Fibroblast of skin of left biceps (primary cell): ENCODE results near the gene SPG11.
"Not testable (repeated sequence)": the region's sequence is repeated elsewhere in the genome, so short reads cannot be mapped to it uniquely, and the experiment has no call there.

Experiments used
- DNase-seq, 2 experiments: peaks; one replicate each; pipeline ENCODE4 v3.0.0-alpha.2; 2013; ENCODE audit warnings: low read depth in 2 of 2

The SPG11 gene, protein sequence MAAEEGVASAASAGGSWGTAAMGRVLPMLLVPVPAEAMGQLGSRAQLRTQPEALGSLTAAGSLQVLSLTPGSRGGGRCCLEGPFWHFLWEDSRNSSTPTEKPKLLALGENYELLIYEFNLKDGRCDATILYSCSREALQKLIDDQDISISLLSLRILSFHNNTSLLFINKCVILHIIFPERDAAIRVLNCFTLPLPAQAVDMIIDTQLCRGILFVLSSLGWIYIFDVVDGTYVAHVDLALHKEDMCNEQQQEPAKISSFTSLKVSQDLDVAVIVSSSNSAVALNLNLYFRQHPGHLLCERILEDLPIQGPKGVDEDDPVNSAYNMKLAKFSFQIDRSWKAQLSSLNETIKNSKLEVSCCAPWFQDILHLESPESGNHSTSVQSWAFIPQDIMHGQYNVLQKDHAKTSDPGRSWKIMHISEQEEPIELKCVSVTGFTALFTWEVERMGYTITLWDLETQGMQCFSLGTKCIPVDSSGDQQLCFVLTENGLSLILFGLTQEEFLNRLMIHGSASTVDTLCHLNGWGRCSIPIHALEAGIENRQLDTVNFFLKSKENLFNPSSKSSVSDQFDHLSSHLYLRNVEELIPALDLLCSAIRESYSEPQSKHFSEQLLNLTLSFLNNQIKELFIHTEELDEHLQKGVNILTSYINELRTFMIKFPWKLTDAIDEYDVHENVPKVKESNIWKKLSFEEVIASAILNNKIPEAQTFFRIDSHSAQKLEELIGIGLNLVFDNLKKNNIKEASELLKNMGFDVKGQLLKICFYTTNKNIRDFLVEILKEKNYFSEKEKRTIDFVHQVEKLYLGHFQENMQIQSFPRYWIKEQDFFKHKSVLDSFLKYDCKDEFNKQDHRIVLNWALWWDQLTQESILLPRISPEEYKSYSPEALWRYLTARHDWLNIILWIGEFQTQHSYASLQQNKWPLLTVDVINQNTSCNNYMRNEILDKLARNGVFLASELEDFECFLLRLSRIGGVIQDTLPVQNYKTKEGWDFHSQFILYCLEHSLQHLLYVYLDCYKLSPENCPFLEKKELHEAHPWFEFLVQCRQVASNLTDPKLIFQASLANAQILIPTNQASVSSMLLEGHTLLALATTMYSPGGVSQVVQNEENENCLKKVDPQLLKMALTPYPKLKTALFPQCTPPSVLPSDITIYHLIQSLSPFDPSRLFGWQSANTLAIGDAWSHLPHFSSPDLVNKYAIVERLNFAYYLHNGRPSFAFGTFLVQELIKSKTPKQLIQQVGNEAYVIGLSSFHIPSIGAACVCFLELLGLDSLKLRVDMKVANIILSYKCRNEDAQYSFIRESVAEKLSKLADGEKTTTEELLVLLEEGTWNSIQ (N-terminal part only)

GRCh38 chr15:44663410-44664308 lies at the start of gene SPG11:
TSS of gene SPG11 (minus strand) at chr15:44663662. CDS start at chr15:44663647, 15 bp downstream.
- peak; percentile 92 for DNase-seq

DNA sequence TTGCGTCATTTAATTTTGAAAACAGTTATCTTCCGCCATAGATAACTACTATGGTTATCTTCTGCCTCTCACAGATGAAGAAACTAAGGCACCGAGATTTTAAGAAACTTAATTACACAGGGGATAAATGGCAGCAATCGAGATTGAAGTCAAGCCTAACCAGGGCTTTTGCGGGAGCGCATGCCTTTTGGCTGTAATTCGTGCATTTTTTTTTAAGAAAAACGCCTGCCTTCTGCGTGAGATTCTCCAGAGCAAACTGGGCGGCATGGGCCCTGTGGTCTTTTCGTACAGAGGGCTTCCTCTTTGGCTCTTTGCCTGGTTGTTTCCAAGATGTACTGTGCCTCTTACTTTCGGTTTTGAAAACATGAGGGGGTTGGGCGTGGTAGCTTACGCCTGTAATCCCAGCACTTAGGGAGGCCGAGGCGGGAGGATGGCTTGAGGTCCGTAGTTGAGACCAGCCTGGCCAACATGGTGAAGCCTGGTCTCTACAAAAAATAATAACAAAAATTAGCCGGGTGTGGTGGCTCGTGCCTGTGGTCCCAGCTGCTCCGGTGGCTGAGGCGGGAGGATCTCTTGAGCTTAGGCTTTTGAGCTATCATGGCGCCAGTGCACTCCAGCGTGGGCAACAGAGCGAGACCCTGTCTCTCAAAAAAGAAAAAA lies 49.0 kb upstream of the SPG11 start:
- DNase-seq, result peak; percentile 50 to 58

- DNase-seq, result no peak
Observed at GRCh38 chr15:44711743-44712345, 48.4 kb upstream of the SPG11 start.

GRCh38 chr15:44711096-44711742 lies 47.8 kb upstream of the SPG11 start, which contains the start of the genes B2M and PATL2:
TSS of gene B2M (plus strand) at chr15:44711517. CDS start at chr15:44711547, 30 bp downstream.
TSS of gene PATL2 (minus strand) at chr15:44711323. CDS start at chr15:44676490, 34,833 bp downstream.
- peak; percentile 88 for DNase-seq

GRCh38 chr15:44710236-44711095 lies 47.0 kb upstream of the SPG11 start:
- DNase-seq, result no peak

DNA sequence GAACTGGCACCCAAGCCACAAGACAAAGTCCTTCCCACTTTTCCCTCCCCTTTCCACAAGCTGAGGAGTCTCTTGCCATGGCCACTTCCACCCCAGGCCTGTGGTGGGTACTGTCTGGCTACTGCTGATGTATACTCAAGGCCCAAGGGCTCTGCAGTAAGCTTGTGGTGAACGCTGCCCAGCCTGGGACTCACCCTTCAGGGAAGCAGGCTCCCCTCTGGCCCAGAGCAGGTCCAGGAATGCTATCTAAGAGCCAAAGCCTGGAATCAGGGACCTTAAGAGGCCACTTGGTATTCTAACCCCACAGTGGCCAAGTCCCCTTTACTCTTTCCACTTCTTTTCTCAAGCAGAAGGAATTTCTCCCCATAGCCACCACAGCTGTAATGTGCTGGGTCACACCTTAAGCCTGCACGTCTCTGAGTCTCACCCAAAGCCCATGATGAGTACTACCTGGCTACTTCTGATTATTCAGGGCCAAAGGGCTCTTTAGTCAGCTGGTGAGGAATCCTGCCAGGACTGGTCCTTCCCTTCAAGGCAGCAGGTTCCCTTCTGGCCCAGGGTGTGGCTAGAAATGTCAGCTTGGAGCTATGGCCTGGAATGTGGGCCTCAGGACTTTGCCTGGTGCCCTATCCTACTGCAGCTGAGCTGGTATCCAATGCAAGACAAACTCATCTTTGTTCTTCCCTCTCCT lies 43.6 kb upstream of the SPG11 start:
- DNase-seq, result no peak

DNA sequence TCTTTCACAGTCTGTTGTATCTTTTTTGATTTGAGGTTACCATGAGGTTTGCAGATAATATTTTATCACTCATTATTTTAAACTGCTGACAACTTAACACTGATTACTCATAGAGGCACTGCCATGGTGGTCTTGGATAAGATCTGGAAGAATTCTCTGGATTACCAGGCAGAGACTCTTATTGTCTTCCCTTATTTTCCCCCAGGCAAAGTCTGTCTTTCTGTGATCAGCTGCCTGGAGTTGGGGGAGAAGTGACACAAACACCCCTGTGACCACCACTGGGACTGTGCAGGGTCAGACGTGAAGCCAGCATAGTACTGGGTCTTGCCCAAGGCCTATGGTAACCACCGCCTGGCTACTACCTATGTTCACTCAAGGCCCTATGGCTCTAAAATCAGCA lies 42.9 kb upstream of the SPG11 start:
- DNase-seq, result no peak

- DNase-seq, result no peak
Observed at GRCh38 chr15:44705986-44706385, 42.5 kb upstream of the SPG11 start.

GRCh38 chr15:44700676-44701075 lies 37.2 kb upstream of the SPG11 start:
- not testable (repeated sequence) for DNase-seq

GRCh38 chr15:44698641-44699040 lies 35.2 kb upstream of the SPG11 start:
- no peak for DNase-seq

GRCh38 chr15:44697014-44697413 lies 33.6 kb upstream of the SPG11 start:
- no peak for DNase-seq

DNA sequence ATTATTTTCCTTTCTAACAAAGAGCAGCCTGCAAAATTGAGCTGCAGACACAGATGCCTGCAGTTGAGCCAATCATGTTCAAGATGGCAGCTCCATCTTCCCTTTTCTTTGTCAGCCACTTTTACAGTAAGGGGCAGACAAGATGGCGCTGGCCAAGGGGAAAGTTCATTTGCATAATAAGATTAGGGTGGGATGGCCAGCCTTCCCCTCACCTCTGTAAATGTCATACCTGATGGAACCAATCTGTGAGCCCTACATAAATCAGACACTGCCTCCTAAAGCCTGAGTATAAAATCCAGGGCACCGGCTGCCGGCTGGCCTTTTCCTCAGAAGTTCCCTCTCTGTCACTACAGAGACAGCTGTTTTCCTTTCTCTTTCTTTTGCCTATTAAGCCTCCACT lies 31.8 kb upstream of the SPG11 start:
- no peak for DNase-seq

GRCh38 chr15:44694416-44694815 lies 31.0 kb upstream of the SPG11 start:
- no peak for DNase-seq

DNA sequence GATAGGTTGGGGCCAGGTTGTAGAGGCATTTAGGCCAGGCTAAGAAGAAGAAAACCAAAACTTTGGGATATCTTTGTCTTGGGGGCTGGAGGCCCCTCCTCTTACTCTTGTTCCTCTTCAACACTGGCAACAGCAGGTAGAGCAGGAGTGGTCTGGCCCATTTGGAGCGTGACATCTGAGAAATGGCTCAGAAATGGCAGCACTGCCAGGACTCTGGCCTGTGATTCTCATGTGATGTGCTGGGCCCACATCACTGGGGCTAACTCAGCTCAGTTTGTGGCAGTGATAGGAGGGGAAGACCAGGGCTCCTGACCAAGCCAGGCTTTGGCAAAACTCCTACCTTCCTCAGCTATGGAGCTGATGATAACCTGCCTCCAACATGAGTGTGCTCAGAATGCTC lies 29.2 kb upstream of the SPG11 start:
- no peak for DNase-seq

- DNase-seq, result not testable (repeated sequence)
Observed at GRCh38 chr15:44690245-44690644, 26.8 kb upstream of the SPG11 start.

- DNase-seq, result not testable (repeated sequence)
Observed at GRCh38 chr15:44689318-44689717, 25.9 kb upstream of the SPG11 start.
